Measurements from ENCODE around the gene CFB.
A peak's percentile ranks its signal among the peaks of the same experiment; 100 is the strongest.

Gene CFB

GRCh38 chr6:31945507-31946369 is at the start of gene CFB:
TSS of gene CFB (plus strand) at chr6:31946095. CDS start at chr6:31946222, 127 bp downstream.
- H3K4me3 ChIP-seq (ENCODE audit: low read depth, low read length): no peak within 1 kb of the TSS
- H3K27me3 ChIP-seq (ENCODE audit: control insufficient read depth, insufficient read depth, low read length): peaks cover 3% of the 10 kb centered on the region
- no peaks in the 10 kb centered on the region for H3K9me3 ChIP-seq (ENCODE audit: control insufficient read depth, insufficient read depth, low read length)
- H3K36me3 ChIP-seq (ENCODE audit: control insufficient read depth, insufficient read depth, low read length): no peaks in the 10 kb centered on the region
- no peak within 1 kb of the TSS for H3K9ac ChIP-seq (ENCODE audit: low read depth, low read length)
- H3K4me1 ChIP-seq (ENCODE audit: control insufficient read depth, insufficient read depth, low read length): peaks cover 2% of the 10 kb centered on the region

- H3K9me3 ChIP-seq (ENCODE audit: control insufficient read depth, insufficient read depth, low read length): no peaks in the 10 kb centered on the region
- H3K36me3 ChIP-seq (ENCODE audit: control insufficient read depth, insufficient read depth, low read length): peaks cover 27% of the 10 kb centered on the region
- H3K27me3 ChIP-seq (ENCODE audit: control insufficient read depth, insufficient read depth, low read length): no peaks in the 10 kb centered on the region
- peak overlapping the region; percentile 95 for H3K4me3 ChIP-seq (ENCODE audit: low read depth, low read length)
- peak overlapping the region; percentile 76 for H3K9ac ChIP-seq (ENCODE audit: low read depth, low read length)
- H3K4me1 ChIP-seq (ENCODE audit: control insufficient read depth, insufficient read depth, low read length): peaks cover 3% of the 10 kb centered on the region
These were observed 49.4 kb upstream of the CFB start for GRCh38 chr6:31896493-31896855.

- no peaks in the 10 kb centered on the region for H3K27me3 ChIP-seq (ENCODE audit: control insufficient read depth, insufficient read depth, low read length)
- H3K36me3 ChIP-seq (ENCODE audit: control insufficient read depth, insufficient read depth, low read length): peaks cover 27% of the 10 kb centered on the region
- peak overlapping the region; percentile 76 for H3K9ac ChIP-seq (ENCODE audit: low read depth, low read length)
- peaks cover 3% of the 10 kb centered on the region for H3K4me1 ChIP-seq (ENCODE audit: control insufficient read depth, insufficient read depth, low read length)
- peak overlapping the region; percentile 95 for H3K4me3 ChIP-seq (ENCODE audit: low read depth, low read length)
- H3K9me3 ChIP-seq (ENCODE audit: control insufficient read depth, insufficient read depth, low read length): no peaks in the 10 kb centered on the region
These were observed 48.9 kb upstream of the CFB start for GRCh38 chr6:31896856-31897611.

GRCh38 chr6:31897612-31898382 is 48.1 kb upstream of the CFB start, which contains the start of gene EHMT2:
TSS of gene EHMT2 (minus strand) at chr6:31897698. CDS start at chr6:31897677, 21 bp downstream.
- H3K4me3 ChIP-seq (ENCODE audit: low read depth, low read length): peak within 1 kb of the TSS; percentile 95
- peaks cover 21% of the 10 kb centered on the region for H3K36me3 ChIP-seq (ENCODE audit: control insufficient read depth, insufficient read depth, low read length)
- peaks cover 3% of the 10 kb centered on the region for H3K4me1 ChIP-seq (ENCODE audit: control insufficient read depth, insufficient read depth, low read length)
- no peaks in the 10 kb centered on the region for H3K27me3 ChIP-seq (ENCODE audit: control insufficient read depth, insufficient read depth, low read length)
- peak within 1 kb of the TSS; percentile 85 for H3K9ac ChIP-seq (ENCODE audit: low read depth, low read length)
- no peaks in the 10 kb centered on the region for H3K9me3 ChIP-seq (ENCODE audit: control insufficient read depth, insufficient read depth, low read length)

GRCh38 chr6:31898383-31899011 is 47.4 kb upstream of the CFB start:
- Histone ChIP-seq H3K4me1 (ENCODE audit: control insufficient read depth, insufficient read depth, low read length) (peaks cover 3% of the 10 kb centered on the region), H3K4me3 (ENCODE audit: low read depth, low read length) (peak overlapping the region; percentile 95), H3K36me3 (ENCODE audit: control insufficient read depth, insufficient read depth, low read length) (peaks cover 14% of the 10 kb centered on the region), H3K9ac (ENCODE audit: low read depth, low read length) (peak overlapping the region; percentile 85), H3K9me3 (ENCODE audit: control insufficient read depth, insufficient read depth, low read length) (no peaks in the 10 kb centered on the region), H3K27me3 (ENCODE audit: control insufficient read depth, insufficient read depth, low read length) (no peaks in the 10 kb centered on the region)

- peaks cover 11% of the 10 kb centered on the region for H3K36me3 ChIP-seq (ENCODE audit: control insufficient read depth, insufficient read depth, low read length)
- H3K27me3 ChIP-seq (ENCODE audit: control insufficient read depth, insufficient read depth, low read length): no peaks in the 10 kb centered on the region
- H3K4me3 ChIP-seq (ENCODE audit: low read depth, low read length): no peak overlapping the region
- H3K9ac ChIP-seq (ENCODE audit: low read depth, low read length): no peak overlapping the region
- H3K4me1 ChIP-seq (ENCODE audit: control insufficient read depth, insufficient read depth, low read length): peaks cover 3% of the 10 kb centered on the region
- no peaks in the 10 kb centered on the region for H3K9me3 ChIP-seq (ENCODE audit: control insufficient read depth, insufficient read depth, low read length)
These were observed 46.7 kb upstream of the CFB start for GRCh38 chr6:31899215-31899614.

DNA sequence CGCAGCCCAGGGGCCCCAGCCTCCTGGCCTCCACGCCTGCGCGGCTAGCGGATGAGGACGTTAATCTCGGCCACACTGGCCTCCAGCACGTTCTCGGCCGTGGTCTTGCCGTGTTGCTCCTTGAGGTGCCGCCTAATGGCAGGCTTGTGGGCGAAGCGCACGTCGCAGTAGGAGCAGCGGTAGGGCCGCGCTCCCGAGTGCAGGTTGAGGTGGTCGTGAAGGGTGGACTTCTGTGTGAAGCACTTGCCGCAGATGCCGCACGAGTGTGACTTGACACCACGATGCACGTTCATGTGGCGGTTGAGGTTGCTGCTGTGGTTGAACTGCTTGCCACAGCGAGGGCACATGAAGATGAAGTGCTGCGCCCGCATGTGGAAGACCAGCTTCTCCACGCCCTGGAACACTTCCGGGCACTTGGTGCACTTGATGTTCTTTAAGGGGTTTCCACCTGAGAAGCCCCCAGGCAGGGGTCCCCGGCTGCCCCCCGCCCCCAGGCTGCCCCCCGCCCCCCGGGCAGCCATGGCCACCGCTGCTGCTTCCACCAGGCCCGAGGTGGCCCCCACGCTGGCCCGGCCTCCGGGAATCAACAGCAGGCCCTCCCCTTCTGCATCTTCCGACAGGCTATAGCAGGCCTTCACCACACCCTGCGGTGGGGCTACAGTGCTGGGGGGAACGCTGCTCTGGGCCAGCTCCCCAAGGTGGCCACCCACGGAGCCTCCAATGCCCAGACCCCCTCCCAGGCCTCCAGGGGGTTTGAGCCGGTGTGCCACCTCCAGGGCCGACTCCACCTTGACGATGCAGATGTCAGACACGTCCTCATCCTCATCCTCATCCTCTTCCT is 45.8 kb upstream of the CFB start:
- peaks cover 5% of the 10 kb centered on the region for H3K36me3 ChIP-seq (ENCODE audit: control insufficient read depth, insufficient read depth, low read length)
- H3K4me3 ChIP-seq (ENCODE audit: low read depth, low read length): no peak overlapping the region
- no peaks in the 10 kb centered on the region for H3K9me3 ChIP-seq (ENCODE audit: control insufficient read depth, insufficient read depth, low read length)
- H3K9ac ChIP-seq (ENCODE audit: low read depth, low read length): no peak overlapping the region
- no peaks in the 10 kb centered on the region for H3K27me3 ChIP-seq (ENCODE audit: control insufficient read depth, insufficient read depth, low read length)
- H3K4me1 ChIP-seq (ENCODE audit: control insufficient read depth, insufficient read depth, low read length): peaks cover 3% of the 10 kb centered on the region

DNA sequence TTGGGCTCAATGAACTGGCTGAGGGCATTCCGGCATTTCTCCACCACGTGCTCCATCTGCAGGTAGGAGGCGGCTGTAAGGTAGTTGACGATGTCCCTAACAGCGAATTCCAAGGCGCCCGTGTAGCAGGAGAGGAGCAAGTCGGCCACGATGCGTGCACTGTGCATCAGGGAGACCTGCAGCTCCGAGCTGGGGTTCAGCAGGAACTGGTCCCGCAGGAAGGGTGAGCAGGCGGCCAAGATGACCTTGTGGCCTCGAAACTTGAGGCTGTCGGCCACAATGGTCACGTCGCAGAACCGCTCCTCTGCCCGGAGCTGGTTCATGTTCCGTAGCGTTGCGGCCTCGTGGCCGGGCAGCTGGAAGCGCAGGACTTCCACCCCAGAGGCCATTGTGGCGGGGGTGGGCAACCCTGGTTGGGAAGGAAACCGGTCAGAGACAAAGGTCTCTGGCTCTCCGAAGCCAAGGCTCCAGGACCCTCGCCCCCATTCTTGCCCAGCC is 44.9 kb upstream of the CFB start:
- no peak overlapping the region for H3K9ac ChIP-seq (ENCODE audit: low read depth, low read length)
- peaks cover 5% of the 10 kb centered on the region for H3K36me3 ChIP-seq (ENCODE audit: control insufficient read depth, insufficient read depth, low read length)
- peaks cover 8% of the 10 kb centered on the region for H3K4me1 ChIP-seq (ENCODE audit: control insufficient read depth, insufficient read depth, low read length)
- no peaks in the 10 kb centered on the region for H3K27me3 ChIP-seq (ENCODE audit: control insufficient read depth, insufficient read depth, low read length)
- H3K4me3 ChIP-seq (ENCODE audit: low read depth, low read length): peak overlapping the region; percentile 30
- no peaks in the 10 kb centered on the region for H3K9me3 ChIP-seq (ENCODE audit: control insufficient read depth, insufficient read depth, low read length)

DNA sequence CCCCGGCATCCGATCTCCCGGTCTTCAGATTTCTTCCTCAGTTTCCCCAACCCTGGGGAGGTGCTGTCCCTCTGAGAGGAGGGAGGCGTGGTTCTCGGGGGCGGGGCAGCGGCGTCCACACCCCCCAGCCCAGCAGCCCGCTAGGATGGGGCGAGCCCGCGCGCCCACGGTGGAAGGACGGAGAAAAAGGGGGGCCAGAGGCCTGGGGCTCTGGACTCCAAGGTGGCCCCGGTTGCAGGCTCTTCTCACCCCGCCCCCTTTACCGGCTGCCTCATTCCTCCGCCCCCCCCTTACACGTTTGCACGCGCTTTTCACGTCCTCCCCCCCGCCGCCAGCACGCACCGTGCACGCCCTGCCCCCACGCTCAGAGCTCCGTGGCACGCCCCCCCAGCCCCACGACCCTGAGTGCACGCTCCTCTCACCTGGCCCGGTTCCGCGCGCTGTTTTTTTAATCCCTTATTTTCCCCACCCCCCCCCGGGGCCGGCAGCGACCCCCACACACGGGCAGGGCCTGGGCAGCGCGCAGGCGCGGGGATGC is 44.4 kb upstream of the CFB start:
- no peak overlapping the region for H3K9ac ChIP-seq (ENCODE audit: low read depth, low read length)
- H3K4me3 ChIP-seq (ENCODE audit: low read depth, low read length): peak overlapping the region; percentile 30
- peaks cover 3% of the 10 kb centered on the region for H3K36me3 ChIP-seq (ENCODE audit: control insufficient read depth, insufficient read depth, low read length)
- H3K9me3 ChIP-seq (ENCODE audit: control insufficient read depth, insufficient read depth, low read length): no peaks in the 10 kb centered on the region
- no peaks in the 10 kb centered on the region for H3K27me3 ChIP-seq (ENCODE audit: control insufficient read depth, insufficient read depth, low read length)
- H3K4me1 ChIP-seq (ENCODE audit: control insufficient read depth, insufficient read depth, low read length): peaks cover 14% of the 10 kb centered on the region

DNA sequence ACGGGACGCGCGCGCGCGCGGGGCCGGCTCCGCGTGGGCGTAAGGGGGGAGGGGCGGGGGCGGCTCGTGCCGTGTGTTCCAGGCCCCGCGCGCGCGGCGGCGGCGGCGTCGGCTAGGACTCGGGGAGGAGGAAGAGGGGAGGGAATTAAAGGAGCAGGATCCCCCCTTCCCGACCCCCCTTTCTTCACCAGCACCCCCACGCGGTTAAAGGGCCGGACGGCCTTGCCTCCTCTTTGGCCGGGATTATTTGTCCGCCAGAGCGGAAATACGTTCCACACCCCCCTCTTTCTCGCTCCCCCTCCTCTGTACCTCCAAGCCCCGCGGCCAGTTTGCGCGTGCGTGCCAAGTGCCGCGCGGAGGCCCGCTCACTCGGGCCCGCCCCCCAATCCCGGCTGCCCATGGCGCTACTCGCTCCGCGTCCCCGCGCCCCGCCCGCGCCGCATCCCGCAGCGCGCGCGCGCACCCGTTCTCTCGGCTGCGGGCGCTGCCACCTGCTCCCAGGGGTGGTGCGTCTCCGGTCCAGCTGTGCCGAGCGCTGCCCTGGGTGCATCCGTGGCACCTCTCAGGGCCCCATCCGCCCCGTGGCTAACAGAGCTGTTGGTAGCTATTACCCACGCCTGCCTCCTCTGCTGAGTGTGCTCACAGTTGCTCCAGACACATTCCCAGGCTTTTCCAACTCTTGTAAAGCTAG is 43.8 kb upstream of the CFB start, which contains the start of gene ZBTB12:
TSS of gene ZBTB12 (minus strand) at position 134 of the 691 bp plus-strand sequence. CDS start 781 bp downstream, outside the sequence.
- Histone ChIP-seq H3K9ac (ENCODE audit: low read depth, low read length) (no peak within 1 kb of the TSS), H3K4me1 (ENCODE audit: control insufficient read depth, insufficient read depth, low read length) (peaks cover 14% of the 10 kb centered on the region), H3K9me3 (ENCODE audit: control insufficient read depth, insufficient read depth, low read length) (no peaks in the 10 kb centered on the region), H3K4me3 (ENCODE audit: low read depth, low read length) (peak within 1 kb of the TSS; percentile 65), H3K27me3 (ENCODE audit: control insufficient read depth, insufficient read depth, low read length) (no peaks in the 10 kb centered on the region), H3K36me3 (ENCODE audit: control insufficient read depth, insufficient read depth, low read length) (peaks cover 3% of the 10 kb centered on the region)
